Left hindlimb (tissue), 1 donor: ENCODE results near the gene GPLD1.
"Not testable (repeated sequence)": the region's sequence is repeated elsewhere in the genome, so short reads cannot be mapped to it uniquely, and the experiment has no call there.

Experiments used
- DNase-seq: peaks from one replicate; pipeline ENCODE4 v3.0.0-alpha.2; 2018

GPLD1 gene

GRCh38 chr6:24453921-24454320 lies 35.5 kb downstream of the GPLD1 start:
- DNase-seq: no peak

- DNase-seq: no peak
Measured at GRCh38 chr6:24451581-24452388, 37.6 kb downstream of the GPLD1 start.

GRCh38 chr6:24448828-24449525 lies 40.4 kb downstream of the GPLD1 start:
- DNase-seq: no peak

GRCh38 chr6:24448396-24448795 lies 41.0 kb downstream of the GPLD1 start:
- no peak for DNase-seq

- no peak for DNase-seq
Measured at GRCh38 chr6:24446670-24447069, 42.7 kb downstream of the GPLD1 start.

- DNase-seq: no peak
Measured at GRCh38 chr6:24445704-24446103, 43.7 kb downstream of the GPLD1 start.

- no peak for DNase-seq
Measured at GRCh38 chr6:24444588-24444987, 44.8 kb downstream of the GPLD1 start.

GRCh38 chr6:24441599-24441904 lies 47.8 kb downstream of the GPLD1 start:
- no peak for DNase-seq

- DNase-seq: no peak
Measured at GRCh38 chr6:24440897-24441598, 48.3 kb downstream of the GPLD1 start.

- DNase-seq: no peak
Measured at GRCh38 chr6:24439858-24440539, 49.4 kb downstream of the GPLD1 start.

- DNase-seq: no peak
Measured at GRCh38 chr6:24436979-24437378, 52.4 kb downstream of the GPLD1 start.

- no peak for DNase-seq
Measured at GRCh38 chr6:24432611-24433010, 56.8 kb downstream of the GPLD1 start.

GRCh38 chr6:24431045-24431451 lies 58.3 kb downstream of the GPLD1 start:
- no peak for DNase-seq

GRCh38 chr6:24430086-24430485 lies 59.3 kb downstream of the GPLD1 start:
- no peak for DNase-seq

GRCh38 chr6:24429146-24429545 lies 60.2 kb downstream of the GPLD1 start:
- DNase-seq: no peak

GRCh38 chr6:24428615-24429014 lies 60.8 kb downstream of the GPLD1 start:
- no peak for DNase-seq

GRCh38 chr6:24426729-24427446 lies 62.5 kb downstream of the GPLD1 start:
- DNase-seq: no peak

- no peak for DNase-seq
Measured at GRCh38 chr6:24425091-24425490, 64.3 kb downstream of the GPLD1 start.

- no peak for DNase-seq
Measured at GRCh38 chr6:24419526-24419925, 69.9 kb downstream of the GPLD1 start.

GRCh38 chr6:24415753-24416152 lies 73.6 kb downstream of the GPLD1 start:
- DNase-seq: no peak

- DNase-seq: not testable (repeated sequence)
Measured at GRCh38 chr6:24414531-24414930, 74.8 kb downstream of the GPLD1 start.

- DNase-seq: no peak
Measured at GRCh38 chr6:24412294-24412693, 77.1 kb downstream of the GPLD1 start.

- DNase-seq: no peak
Measured at GRCh38 chr6:24410622-24411021, 78.8 kb downstream of the GPLD1 start.
